22Rv1 (cell line): Measurements from ENCODE around the gene GFAP.

Experiments used
- CTCF ChIP-seq: fragments of 450-650 bp; IDR thresholded peaks from 2 replicates; pipeline ENCODE4 v1.5.1; 2017; ENCODE audit warnings: mild to moderate bottlenecking
- ZFX ChIP-seq: fragments of 450-650 bp; IDR thresholded peaks from 2 replicates; pipeline ENCODE4 v1.6.1; 2017; ENCODE audit warnings: antibody characterized with exemption, borderline replicate concordance

GRCh38 chr17:44960691-44961090, 45.4 kb upstream of the GFAP start:
- TF ChIP-seq CTCF = no peak
- no peak for TF ChIP-seq ZFX
